ENCODE results near the gene CCNL2.

Gene CCNL2

DNA sequence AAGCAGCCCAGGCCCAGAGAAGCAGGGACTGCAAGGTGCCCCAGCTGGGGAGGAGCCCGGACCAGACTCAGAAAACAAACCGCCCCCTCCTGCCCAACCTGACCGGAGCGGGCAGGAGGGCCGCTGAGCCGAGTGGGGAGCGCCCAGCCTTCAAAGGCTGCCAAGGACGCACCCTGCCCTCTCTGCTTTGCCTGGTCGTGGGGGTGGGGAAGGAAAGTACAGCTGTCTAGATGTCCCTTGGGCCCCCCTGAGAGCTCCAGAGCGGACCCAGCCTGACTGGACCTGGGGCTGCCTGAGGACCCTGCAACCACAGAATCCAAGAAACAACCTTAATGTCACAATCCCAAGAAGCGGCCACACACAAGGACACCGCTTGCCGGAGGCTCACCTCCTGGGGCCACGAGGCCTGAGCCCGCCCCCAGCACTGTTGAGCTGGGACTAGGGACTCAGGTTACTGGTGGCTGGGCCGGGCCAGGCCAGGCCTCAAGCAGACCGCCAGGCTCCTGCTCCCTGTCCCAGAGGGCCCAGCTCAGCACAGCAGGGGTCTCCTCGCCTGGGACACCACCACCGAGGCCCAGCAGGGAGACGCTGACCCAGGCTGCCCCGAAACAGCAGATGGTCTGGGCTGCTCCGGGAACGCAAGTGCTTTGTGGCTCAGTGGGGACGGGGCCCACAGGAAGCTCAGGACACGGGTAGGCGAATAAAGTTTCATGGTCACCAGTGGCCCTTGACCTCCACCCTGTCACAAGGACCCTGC is 51.3 kb downstream of the CCNL2 start:
- H3K4me3 ChIP-seq (ENCODE audit: low read depth, low read length): peak overlapping the region; percentile 72
- DNase-seq (ENCODE audit: low read depth): no peak

DNA sequence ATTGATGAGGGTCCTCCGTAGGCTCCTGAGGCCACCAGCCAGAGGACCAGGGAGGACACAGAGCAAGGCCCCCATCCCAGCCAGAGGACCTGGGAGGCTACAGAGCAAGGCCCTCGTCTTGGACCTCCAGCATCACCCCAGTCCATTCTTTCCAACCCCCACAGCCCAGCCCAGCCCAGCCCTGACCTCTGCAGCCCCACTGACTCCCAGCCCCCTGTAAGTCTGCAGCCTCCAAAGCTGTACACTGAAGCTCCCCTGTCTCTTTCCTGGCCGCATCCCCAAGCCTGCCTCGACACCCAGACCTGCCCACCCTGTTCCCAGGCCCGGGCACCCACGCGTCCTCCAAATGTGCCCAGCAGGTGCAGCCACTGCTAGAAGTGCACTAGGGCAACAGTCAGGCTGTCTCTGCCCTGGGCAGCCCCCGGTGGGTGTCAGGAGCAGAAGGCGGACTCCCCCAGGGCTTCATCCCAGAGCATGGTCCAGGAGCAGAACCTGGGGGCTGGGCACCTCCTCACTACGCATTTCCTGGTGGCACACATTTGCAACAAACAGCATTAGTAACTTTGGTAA is 52.0 kb downstream of the CCNL2 start:
- DNase-seq (ENCODE audit: low read depth): no peak
- H3K4me3 ChIP-seq (ENCODE audit: low read depth, low read length): peak overlapping the region; percentile 72

DNA sequence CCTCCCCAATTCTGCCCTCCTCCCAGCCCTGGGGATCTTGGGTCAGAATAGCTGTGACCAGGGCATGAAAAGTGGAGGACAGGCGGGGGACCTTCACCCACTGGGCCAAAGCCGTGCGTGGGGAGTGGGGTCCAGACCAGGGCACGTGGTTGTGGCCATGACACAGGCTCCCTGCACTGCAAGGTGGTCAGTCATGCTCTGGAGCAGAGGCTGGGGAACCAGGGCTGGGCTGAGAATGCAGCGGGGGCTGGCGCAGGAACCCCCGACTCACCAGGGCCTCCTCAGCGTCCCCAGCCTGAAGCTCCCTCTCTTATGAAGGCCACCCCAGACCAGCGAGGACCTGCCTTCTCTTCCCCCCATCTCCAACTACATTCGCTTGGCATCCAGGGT is 52.6 kb downstream of the CCNL2 start:
- DNase-seq (ENCODE audit: low read depth): no peak
- no peak overlapping the region for H3K4me3 ChIP-seq (ENCODE audit: low read depth, low read length)

DNA sequence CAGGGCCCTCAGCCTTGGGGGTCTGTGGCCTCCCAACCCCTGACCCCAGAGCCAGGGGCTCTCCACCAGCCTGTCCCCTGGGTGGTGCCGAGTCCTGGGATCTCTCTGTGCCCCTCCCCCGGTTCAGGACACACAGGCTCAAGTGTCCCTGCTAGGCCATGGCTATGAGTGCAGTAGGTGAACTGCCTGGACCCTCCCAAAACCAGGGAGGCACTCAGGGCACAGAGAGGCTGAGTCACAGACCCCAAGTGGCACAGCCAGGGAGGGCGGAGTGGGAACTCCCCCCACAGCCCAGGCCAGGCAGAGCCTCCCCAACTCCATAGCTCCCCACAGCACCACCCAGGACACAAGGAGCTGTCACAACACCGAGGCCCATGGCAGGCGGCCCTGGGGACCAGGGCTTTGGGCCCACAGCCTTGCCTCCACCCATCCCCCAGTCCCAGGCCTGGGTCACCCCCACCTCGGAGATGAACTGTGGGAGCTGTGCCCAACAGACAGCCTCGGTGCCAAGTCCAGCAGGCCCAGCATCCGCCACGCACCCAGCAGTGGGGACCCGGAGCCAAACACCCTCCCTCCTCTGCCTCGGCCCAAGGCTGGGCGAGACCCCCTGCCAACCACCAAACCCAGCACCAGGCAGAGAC is 53.2 kb downstream of the CCNL2 start:
- no peak for DNase-seq (ENCODE audit: low read depth)
- H3K4me3 ChIP-seq (ENCODE audit: low read depth, low read length): no peak overlapping the region

GRCh38 chr1:1345384-1345783 is 53.8 kb downstream of the CCNL2 start:
- no peak for DNase-seq (ENCODE audit: low read depth)
- no peak overlapping the region for H3K4me3 ChIP-seq (ENCODE audit: low read depth, low read length)

DNA sequence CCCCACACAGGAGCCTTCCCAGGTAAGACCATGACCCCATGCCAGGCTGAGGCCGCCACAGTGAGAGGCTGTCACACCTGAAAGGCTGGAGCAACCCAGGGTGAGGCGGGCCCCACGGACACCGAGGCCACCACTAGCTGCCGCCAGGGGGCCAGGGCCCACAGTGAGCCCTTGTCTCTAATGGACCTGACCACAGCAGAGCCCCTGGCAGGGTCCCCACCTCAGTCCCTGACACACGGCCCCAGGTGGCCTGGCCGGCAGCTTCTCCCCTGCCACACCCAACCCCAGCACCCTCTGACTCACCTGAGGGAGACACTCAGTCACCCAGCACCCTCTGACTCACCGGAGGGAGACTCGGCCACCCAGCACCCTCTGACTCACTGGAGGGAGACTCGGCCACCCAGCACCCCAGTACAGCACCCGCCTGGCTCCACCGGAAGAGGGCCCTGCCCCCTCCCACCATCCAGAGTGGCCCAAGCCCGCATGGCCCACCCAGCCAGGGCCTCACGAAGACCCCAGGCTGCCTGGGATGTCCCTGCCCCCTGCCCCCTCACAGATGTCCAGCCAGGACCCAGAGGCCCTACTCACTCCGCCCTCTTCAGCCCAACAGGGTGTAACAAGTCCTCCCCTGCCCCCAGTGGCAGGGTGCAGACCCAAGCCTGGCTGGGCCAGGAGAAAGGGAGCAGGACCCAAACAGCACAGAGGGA is 54.3 kb downstream of the CCNL2 start:
- H3K4me3 ChIP-seq (ENCODE audit: low read depth, low read length): no peak overlapping the region
- DNase-seq (ENCODE audit: low read depth): no peak

DNA sequence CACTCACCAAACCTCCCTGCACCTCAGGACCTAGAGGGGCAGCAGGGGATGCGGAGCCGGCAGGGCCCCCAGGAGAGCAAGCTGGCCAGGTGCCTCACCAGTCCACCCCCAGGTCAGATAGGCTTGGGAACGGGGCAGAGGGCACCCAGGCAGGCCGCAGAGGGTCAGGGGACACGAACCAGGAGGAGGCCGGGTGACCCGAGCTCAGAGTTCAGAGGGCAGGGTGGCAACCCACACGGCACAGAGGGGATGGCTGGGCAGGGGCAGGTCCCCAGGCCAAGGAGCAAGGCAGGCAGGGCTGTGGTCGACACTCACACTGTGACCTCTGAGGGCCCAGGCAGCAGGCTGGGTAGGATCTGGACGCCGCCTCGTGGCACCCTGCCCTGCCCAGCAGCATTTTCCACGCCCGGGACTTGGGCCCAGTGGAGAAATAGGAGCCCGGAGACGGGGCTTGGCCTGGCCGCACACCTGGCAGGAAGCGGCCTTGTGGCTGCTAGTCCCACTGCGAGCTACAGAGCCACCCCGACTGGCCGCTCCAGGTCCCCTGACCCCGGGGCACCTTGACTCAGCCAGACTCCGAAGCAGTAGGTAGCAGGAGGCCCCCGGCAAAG is 55.2 kb downstream of the CCNL2 start:
- no peak for DNase-seq (ENCODE audit: low read depth)
- no peak overlapping the region for H3K4me3 ChIP-seq (ENCODE audit: low read depth, low read length)

GRCh38 chr1:1342584-1343115 is 56.5 kb downstream of the CCNL2 start:
- H3K4me3 ChIP-seq (ENCODE audit: low read depth, low read length): no peak overlapping the region
- no peak for DNase-seq (ENCODE audit: low read depth)

DNA sequence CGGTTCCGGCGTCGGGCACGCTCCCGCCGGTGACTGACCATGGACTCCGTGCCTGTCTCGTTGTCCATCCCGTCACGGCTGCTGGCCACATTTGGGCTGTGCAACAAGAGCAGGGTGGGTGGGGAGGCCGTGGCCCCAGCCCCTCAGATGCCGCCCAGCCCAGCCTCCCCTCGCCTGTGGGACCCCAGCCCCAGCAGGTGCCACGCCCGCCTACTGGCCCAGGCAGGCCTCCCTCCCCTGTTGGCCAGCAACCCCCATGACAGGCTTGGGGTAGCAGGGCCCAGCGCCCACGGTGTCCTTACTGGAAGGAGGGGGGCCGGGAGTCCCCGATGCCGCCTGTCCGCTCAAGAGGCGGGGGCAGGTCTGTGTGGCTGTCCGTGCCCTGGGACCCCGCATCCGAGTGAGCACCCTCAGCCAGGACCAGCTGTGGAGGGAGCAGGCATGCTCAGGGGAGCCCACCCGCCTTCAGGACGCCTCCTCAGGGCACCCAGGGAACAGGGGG is 57.0 kb downstream of the CCNL2 start:
- no peak for DNase-seq (ENCODE audit: low read depth)
- H3K4me3 ChIP-seq (ENCODE audit: low read depth, low read length): no peak overlapping the region

DNA sequence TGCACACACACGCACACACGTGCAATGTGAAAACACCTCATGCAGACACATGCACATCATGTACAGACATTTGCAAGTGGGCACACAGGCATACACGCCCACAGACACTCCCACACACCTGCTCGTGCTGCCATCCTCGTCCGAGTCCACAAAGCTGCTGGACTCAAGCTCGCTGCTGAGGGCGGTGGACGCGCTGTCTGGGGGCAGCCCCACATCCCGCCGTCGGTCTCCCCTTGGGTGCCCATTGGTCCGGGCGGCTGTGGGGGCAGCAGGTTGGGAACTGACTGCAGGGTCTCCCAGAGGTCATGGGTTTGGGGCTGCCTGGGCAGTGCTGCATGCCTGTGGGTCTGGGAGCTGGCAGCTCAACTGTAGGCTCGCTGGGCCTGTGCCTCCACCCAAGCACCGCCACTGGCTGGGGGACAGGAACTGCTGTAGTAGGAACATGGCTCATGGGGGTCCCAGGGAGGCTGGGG is 57.5 kb downstream of the CCNL2 start:
- H3K4me3 ChIP-seq (ENCODE audit: low read depth, low read length): no peak overlapping the region
- DNase-seq (ENCODE audit: low read depth): no peak

- no peak overlapping the region for H3K4me3 ChIP-seq (ENCODE audit: low read depth, low read length)
- DNase-seq (ENCODE audit: low read depth): no peak
These were observed 58.2 kb downstream of the CCNL2 start for GRCh38 chr1:1340791-1341548.

DNA sequence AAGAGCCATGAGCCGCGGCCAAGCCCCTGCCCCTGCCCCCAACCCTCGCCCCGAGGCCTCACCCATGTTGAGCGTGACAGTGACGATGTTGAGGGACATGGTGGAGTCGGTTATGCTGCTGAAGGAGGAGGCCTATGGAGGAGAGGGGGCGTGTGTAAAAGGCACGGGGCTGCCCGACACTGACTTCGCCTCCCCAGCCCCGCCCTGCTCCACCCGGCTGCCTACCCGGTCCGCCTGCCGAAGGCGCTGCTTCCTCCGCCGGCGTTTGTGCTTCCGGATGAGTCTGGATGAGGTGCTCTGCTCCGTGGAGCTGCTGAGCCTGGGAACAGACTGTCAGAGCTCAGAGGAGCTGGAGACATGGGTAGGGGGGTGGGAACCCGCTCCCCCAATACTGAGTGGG is 59.0 kb downstream of the CCNL2 start:
- no peak overlapping the region for H3K4me3 ChIP-seq (ENCODE audit: low read depth, low read length)
- no peak for DNase-seq (ENCODE audit: low read depth)

- no peak for DNase-seq (ENCODE audit: low read depth)
- H3K4me3 ChIP-seq (ENCODE audit: low read depth, low read length): no peak overlapping the region
These were observed 60.9 kb downstream of the CCNL2 start for GRCh38 chr1:1338278-1338677.

DNA sequence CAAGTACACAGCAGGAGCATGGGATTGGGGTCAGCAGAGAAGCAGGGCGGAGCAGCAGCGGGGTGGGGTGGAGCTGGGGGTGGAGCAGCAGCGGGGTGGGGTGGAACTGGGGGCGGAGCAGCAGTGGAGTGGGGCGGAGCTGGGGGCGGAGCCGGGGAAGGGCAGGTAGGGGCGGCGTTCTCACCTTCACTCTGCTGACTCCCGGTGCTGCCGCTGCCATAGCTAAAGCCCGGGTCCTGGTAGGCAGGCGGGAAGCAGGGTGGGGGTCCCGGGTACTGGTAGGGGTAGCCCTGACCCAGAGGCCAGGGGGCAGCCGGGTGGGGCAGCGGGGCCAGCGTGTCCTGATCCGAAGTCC is 61.4 kb downstream of the CCNL2 start:
- no peak for DNase-seq (ENCODE audit: low read depth)
- no peak overlapping the region for H3K4me3 ChIP-seq (ENCODE audit: low read depth, low read length)

DNA sequence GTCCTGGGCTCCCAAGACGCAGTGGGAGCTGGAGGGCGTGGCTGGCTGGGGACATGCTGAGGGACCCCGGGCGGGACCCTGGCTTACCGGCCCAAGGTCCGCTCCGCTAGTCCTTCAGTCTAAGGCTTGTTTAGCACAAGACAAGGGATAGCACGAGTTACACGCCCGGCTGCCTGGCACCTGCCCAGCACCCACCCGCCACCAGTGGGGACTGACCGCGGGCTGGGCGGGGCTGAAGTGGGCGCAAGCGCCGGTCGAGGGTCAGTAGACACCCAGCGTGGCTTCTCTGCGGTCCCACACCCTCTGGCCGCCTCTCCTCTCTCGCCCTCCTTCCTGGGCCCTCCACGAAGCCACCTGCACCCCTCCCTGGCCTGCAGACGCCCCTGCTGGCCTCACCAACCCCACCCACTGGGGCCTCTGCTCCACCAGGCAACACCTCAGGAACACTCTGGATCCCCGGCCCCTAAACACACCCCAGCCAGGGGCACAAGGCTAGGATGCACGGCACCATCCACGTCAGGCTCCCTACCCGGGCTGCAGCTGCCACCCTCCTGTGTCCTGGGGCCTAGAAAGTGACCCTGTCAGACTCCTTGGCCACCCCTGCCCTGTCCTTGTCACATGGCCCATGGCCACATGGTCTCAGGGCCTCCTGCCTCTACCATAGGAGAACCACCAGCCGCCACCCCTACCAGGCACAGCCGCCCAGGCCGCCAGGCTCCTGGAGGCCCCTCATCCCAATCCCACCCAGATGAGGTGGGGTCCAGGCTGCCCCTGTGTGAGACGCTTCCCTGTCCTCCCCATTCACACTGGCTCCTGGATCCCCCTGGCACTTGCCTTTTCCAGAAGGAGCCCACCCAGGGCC is 62.0 kb downstream of the CCNL2 start:
- DNase-seq (ENCODE audit: low read depth): no peak
- H3K4me3 ChIP-seq (ENCODE audit: low read depth, low read length): no peak overlapping the region

- H3K4me3 ChIP-seq (ENCODE audit: low read depth, low read length): no peak overlapping the region
- DNase-seq (ENCODE audit: low read depth): no peak
These were observed 62.7 kb downstream of the CCNL2 start for GRCh38 chr1:1336446-1336845.

DNA sequence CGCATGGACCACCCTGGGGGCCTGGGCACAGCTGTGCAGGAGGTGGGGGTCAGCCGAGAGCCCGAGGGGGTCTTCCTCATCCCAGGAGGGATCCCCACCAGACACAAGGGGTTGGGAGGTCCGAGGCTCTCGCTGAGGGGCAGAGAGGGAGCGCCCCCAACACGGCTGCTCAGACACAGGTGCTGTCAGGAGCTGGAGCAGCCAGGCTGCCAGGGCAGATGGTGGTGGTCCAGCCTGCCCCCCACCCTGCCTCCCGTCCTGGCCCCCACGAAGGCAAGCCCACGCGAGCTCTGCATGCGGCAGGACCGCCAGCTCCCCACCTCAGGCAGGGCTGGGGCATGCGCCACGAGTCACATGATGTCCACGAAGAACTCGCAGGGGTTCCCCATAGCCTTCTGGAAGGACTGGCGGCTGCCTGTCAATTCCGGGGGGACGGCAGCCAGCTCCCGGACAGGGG is 63.3 kb downstream of the CCNL2 start:
- DNase-seq (ENCODE audit: low read depth): no peak
- no peak overlapping the region for H3K4me3 ChIP-seq (ENCODE audit: low read depth, low read length)
